ENCODE data around the gene ACBD6. TPM values are rescaled to one million over a fixed set of nuclear protein-coding genes. Genes with fewer than 3 reads are reported as not detected.
"Not testable (repeated sequence)": the region's sequence is repeated elsewhere in the genome, so short reads cannot be mapped to it uniquely, and the experiment has no call there.

The ACBD6 gene
- total and polyA plus RNA-seq, 2 experiments from 2014 or later: 27.3 to 44.2 TPM

GRCh38 chr1:180424848-180425457, 77.4 kb downstream of the ACBD6 start:
- Histone ChIP-seq H3K79me2 (ENCODE audit: insufficient read depth) (peaks cover 2% of the 10 kb centered on the region), H4K20me1 (ENCODE audit: insufficient read depth) (no peaks in the 10 kb centered on the region), H3K4me1 (ENCODE audit: insufficient read depth) (no peaks in the 10 kb centered on the region), H3K36me3 (ENCODE audit: low read depth) (peaks cover 4% of the 10 kb centered on the region; the same call in 1 of the 2 replicates), H3K27me3 (replicated peaks; ENCODE audit: insufficient read depth) (no peaks in the 10 kb centered on the region), H3F3A (ENCODE audit: insufficient read depth) (no peaks in the 10 kb centered on the region), H3K9me2 (ENCODE audit: insufficient read depth) (no peaks in the 10 kb centered on the region), H3K4me3 (no peak overlapping the region), H3K9me3 (ENCODE audit: low read depth) (no peaks in the 10 kb centered on the region), H3K4me2 (ENCODE audit: unreplicated experiment) (no peak overlapping the region), H3K27ac (no peak overlapping the region), H2AFZ (no peak overlapping the region), H3K9ac (no peak overlapping the region)
- in situ Hi-C loops (cut with MboI): loop anchor here (10.0 kb wide), 1 partner anchor 240 kb away; no protein-coding TSS in a partner anchor
- TF ChIP-seq EZH2phosphoT487 (IDR thresholded peaks at IDR 0.05; ENCODE audit: insufficient read depth, low read depth) (no peak), EZH2 (IDR thresholded peaks at IDR 0.05; ENCODE audit: insufficient read depth, poor library complexity, severe bottlenecking) (no peak)
- DNase-seq: no peak
- 96 to 98% methylated on average over 3 of the region's 3 CpGs for WGBS, 2 experiments (ENCODE audit: low coverage in 1 of 2, low lambda C conversion rate in 2 of 2, missing lambda C conversion rate in 2 of 2)

- H3K36me3 ChIP-seq (ENCODE audit: low read depth): no peaks in the 10 kb centered on the region; the same call in 1 of the 2 replicates
- no peak for TF ChIP-seq EZH2 (IDR thresholded peaks at IDR 0.05; ENCODE audit: insufficient read depth, poor library complexity, severe bottlenecking)
- no peak for TF ChIP-seq EZH2phosphoT487 (IDR thresholded peaks at IDR 0.05; ENCODE audit: insufficient read depth, low read depth)
- no peaks in the 10 kb centered on the region; the same call in none of the 2 replicates for H3K79me2 ChIP-seq (ENCODE audit: insufficient read depth)
- H2AFZ ChIP-seq: no peak overlapping the region
- DNase-seq: no peak
- H3F3A ChIP-seq (ENCODE audit: insufficient read depth): no peaks in the 10 kb centered on the region; the same call in 1 of the 2 replicates
- H3K4me1 ChIP-seq (ENCODE audit: insufficient read depth): no peaks in the 10 kb centered on the region
- no peak overlapping the region for H3K4me2 ChIP-seq (ENCODE audit: unreplicated experiment)
- no peak overlapping the region for H3K4me3 ChIP-seq
- in situ Hi-C loops (cut with MboI): loop anchor here (10.0 kb wide), 1 partner anchor 237 kb away; no protein-coding TSS in a partner anchor
- no peak overlapping the region for H3K9ac ChIP-seq
- H3K9me2 ChIP-seq (ENCODE audit: insufficient read depth): no peaks in the 10 kb centered on the region
- no peaks in the 10 kb centered on the region for H4K20me1 ChIP-seq (ENCODE audit: insufficient read depth)
- H3K27ac ChIP-seq: no peak overlapping the region
- no peaks in the 10 kb centered on the region for H3K9me3 ChIP-seq (ENCODE audit: low read depth)
- no peaks in the 10 kb centered on the region for H3K27me3 ChIP-seq (replicated peaks; ENCODE audit: insufficient read depth)
- 95 to 100% methylated on average over 1 of the region's 1 CpG for WGBS, 2 experiments (ENCODE audit: low coverage in 1 of 2, low lambda C conversion rate in 2 of 2, missing lambda C conversion rate in 2 of 2)
Measured at GRCh38 chr1:180421614-180422013, 80.8 kb downstream of the ACBD6 start.

GRCh38 chr1:180421145-180421544, 81.2 kb downstream of the ACBD6 start:
- not testable (repeated sequence) for H2AFZ ChIP-seq; H3K36me3 ChIP-seq (ENCODE audit: low read depth); H3K4me3 ChIP-seq; H3K27me3 ChIP-seq (replicated peaks; ENCODE audit: insufficient read depth); H3K79me2 ChIP-seq (ENCODE audit: insufficient read depth); H3K9me2 ChIP-seq (ENCODE audit: insufficient read depth); H3K27ac ChIP-seq; H3K9me3 ChIP-seq (ENCODE audit: low read depth); H4K20me1 ChIP-seq (ENCODE audit: insufficient read depth); H3F3A ChIP-seq (ENCODE audit: insufficient read depth); H3K4me2 ChIP-seq (ENCODE audit: unreplicated experiment); H3K4me1 ChIP-seq (ENCODE audit: insufficient read depth); DNase-seq; H3K9ac ChIP-seq
- 94 to 100% methylated on average over 1 of the region's 1 CpG for WGBS, 2 experiments (ENCODE audit: low coverage in 1 of 2, low lambda C conversion rate in 2 of 2, missing lambda C conversion rate in 2 of 2)
- in situ Hi-C loops (cut with MboI): loop anchor here (10.0 kb wide), 1 partner anchor 236 kb away; no protein-coding TSS in a partner anchor

GRCh38 chr1:180415985-180416633, 86.3 kb downstream of the ACBD6 start:
- Histone ChIP-seq H2AFZ (no peak overlapping the region), H3K36me3 (ENCODE audit: low read depth) (no peaks in the 10 kb centered on the region), H3K4me2 (ENCODE audit: unreplicated experiment) (no peak overlapping the region), H3K27me3 (replicated peaks; ENCODE audit: insufficient read depth) (no peaks in the 10 kb centered on the region), H3K9me3 (ENCODE audit: low read depth) (no peaks in the 10 kb centered on the region), H3K9me2 (ENCODE audit: insufficient read depth) (no peaks in the 10 kb centered on the region), H3F3A (ENCODE audit: insufficient read depth) (no peaks in the 10 kb centered on the region; the same call in 1 of the 2 replicates), H3K4me3 (no peak overlapping the region), H3K4me1 (ENCODE audit: insufficient read depth) (no peaks in the 10 kb centered on the region), H3K9ac (no peak overlapping the region), H3K79me2 (ENCODE audit: insufficient read depth) (0 out of 2 replicates have a peak, but pooled peaks cover 5% of the 10 kb centered on the region), H3K27ac (no peak overlapping the region), H4K20me1 (ENCODE audit: insufficient read depth) (no peaks in the 10 kb centered on the region)
- TF ChIP-seq EZH2 (IDR thresholded peaks at IDR 0.05; ENCODE audit: insufficient read depth, poor library complexity, severe bottlenecking) (no peak), EZH2phosphoT487 (IDR thresholded peaks at IDR 0.05; ENCODE audit: insufficient read depth, low read depth) (no peak)
- in situ Hi-C loops (cut with MboI): no loop called here
- WGBS, 2 experiments (ENCODE audit: low coverage in 1 of 2, low lambda C conversion rate in 2 of 2, missing lambda C conversion rate in 2 of 2): 7 to 9% methylated on average over 2 of the region's 2 CpGs
- peak; percentile 53 for DNase-seq

Data from GM23248 (cell line).